Keratinocyte (primary cell): ENCODE measurements around the gene CLPTM1L. TPM values are rescaled to one million over a fixed set of nuclear protein-coding genes. Genes with fewer than 3 reads are reported as not detected.

ENCODE experiments used
- DNase-seq: peaks from one replicate; pipeline ENCODE4 v3.0.0-alpha.2; 2011; ENCODE audit warnings: low read depth, missing footprints, low spot score
- FAIRE-seq: peaks from 2 replicates; lab custom pipeline; 2011; peaks lifted over from hg19 to GRCh38; lab: Jason Lieb, UNC
- H2AFZ ChIP-seq: 2 replicates; pipeline ENCODE4 v1.6.0; 2012; ENCODE audit warnings: low read length, control low read depth, inconsistent platforms; ENCODE audit not compliant: control insufficient read depth
- H3K27ac ChIP-seq: 2 replicates; pipeline ENCODE4 v1.5.1; 2011; ENCODE audit warnings: low read length; ENCODE audit not compliant: control insufficient read depth, insufficient read depth
- H3K27me3 ChIP-seq: 3 replicates; pipeline ENCODE4 v1.6.0; 2011; ENCODE audit warnings: low read length; ENCODE audit not compliant: control insufficient read depth, insufficient read depth; ENCODE audit errors: extremely low read depth
- H3K36me3 ChIP-seq, 2 experiments: 2 replicates in 1 of 2; 3 replicates in 1 of 2; pipeline ENCODE4 v1.5.1; 2011; ENCODE audit warnings: low read length in 2 of 2, mild to moderate bottlenecking in 1 of 2; ENCODE audit not compliant: control insufficient read depth in 2 of 2, insufficient read depth in 2 of 2; ENCODE audit errors: extremely low read depth in 1 of 2
- H3K4me1 ChIP-seq: 3 replicates; pipeline ENCODE4 v1.5.1; 2011; ENCODE audit warnings: low read length; ENCODE audit not compliant: control insufficient read depth, insufficient read depth; ENCODE audit errors: extremely low read depth
- H3K4me2 ChIP-seq: 3 replicates; pipeline ENCODE4 v1.6.0; 2011; ENCODE audit warnings: low read depth, low read length; ENCODE audit not compliant: control insufficient read depth, insufficient read depth; ENCODE audit errors: extremely low read depth
- H3K4me3 ChIP-seq, 3 experiments: fragments of 200-600 bp in 1 of 3; sonication (generic) in 1 of 3; 2 replicates in 2 of 3; 3 replicates in 1 of 3; pipeline ENCODE4 v1.5.1; 2011 to 2016; ENCODE audit warnings: low read length in 3 of 3, mild to moderate bottlenecking in 3 of 3, control low read depth in 2 of 3, inconsistent platforms in 1 of 3, low read depth in 1 of 3, mixed read lengths in 1 of 3, mixed run types in 1 of 3, moderate library complexity in 1 of 3; ENCODE audit not compliant: control insufficient read depth in 2 of 3, insufficient read depth in 2 of 3; ENCODE audit errors: extremely low read depth in 1 of 3
- H3K79me2 ChIP-seq: 2 replicates; pipeline ENCODE4 v1.6.0; 2012; ENCODE audit warnings: low read length; ENCODE audit not compliant: control insufficient read depth, insufficient read depth
- H3K9ac ChIP-seq: 3 replicates; pipeline ENCODE4 v1.6.0; 2011; ENCODE audit warnings: low read length; ENCODE audit not compliant: control insufficient read depth, insufficient read depth; ENCODE audit errors: extremely low read depth
- H3K9me1 ChIP-seq: 3 replicates; pipeline ENCODE4 v1.6.0; 2011; ENCODE audit warnings: low read length; ENCODE audit not compliant: control insufficient read depth, insufficient read depth; ENCODE audit errors: extremely low read depth
- H3K9me3 ChIP-seq: 2 replicates; pipeline ENCODE4 v1.5.1; 2012; ENCODE audit warnings: low read depth, low read length; ENCODE audit not compliant: control insufficient read depth
- H4K20me1 ChIP-seq: 3 replicates; pipeline ENCODE4 v1.6.0; 2011; ENCODE audit warnings: low read length; ENCODE audit not compliant: control insufficient read depth, insufficient read depth; ENCODE audit errors: extremely low read depth
- EZH2 ChIP-seq: IDR thresholded peaks from one replicate; pipeline ENCODE4 v1.6.1; 2012; ENCODE audit warnings: inconsistent platforms, mild to moderate bottlenecking, low read length, moderate library complexity
- dilution Hi-C: fragments of 300-500 bp; cut with MboI; formaldehyde crosslinking; loops from one replicate; pipeline ENCODE4 v1.7.0; 2020; ENCODE audit warnings: low sequenced_read_pairs; ENCODE audit not compliant: extremely low pct_ligation_motif_present
- polyA plus RNA-seq, 5 experiments: library from polyadenylated mRNA; depleted of rRNA in 3 of 5; stranded (reverse) in 3 of 5; stranded (forward) in 1 of 5; unstranded in 1 of 5; fragments of >200 nt; gene quantifications; 1 replicate in 1 of 5; 2 replicates in 3 of 5; 3 replicates in 1 of 5; pipeline versions ENCODE4 v1.2.1 to v1.2.3, GENCODE V29; 2011 to 2012; ENCODE audit warnings: missing spikeins in 2 of 5, low read depth in 1 of 5, low replicate concordance in 1 of 5
- TF ChIP-seq, protein P1 (sequence below), 3 experiments: IDR thresholded peaks in 1 of 3; conservative IDR thresholded peaks in 1 of 3; optimal IDR thresholded peaks in 1 of 3; 2 replicates in 2 of 3; 3 replicates in 1 of 3; pipeline versions ENCODE3 to v1.5.1; 2011; ENCODE audit warnings: low read length in 3 of 3, mild to moderate bottlenecking in 3 of 3, moderate library complexity in 2 of 3, control low read depth in 1 of 3, inconsistent platforms in 1 of 3; ENCODE audit not compliant: insufficient read depth in 2 of 3; ENCODE audit errors: extremely low read depth in 1 of 3

CLPTM1L gene
- polyA plus RNA-seq, 1 donor (not counting 4 experiments of a cell fraction or from before 2014, with no cell fraction given), result 142 TPM

DNA sequence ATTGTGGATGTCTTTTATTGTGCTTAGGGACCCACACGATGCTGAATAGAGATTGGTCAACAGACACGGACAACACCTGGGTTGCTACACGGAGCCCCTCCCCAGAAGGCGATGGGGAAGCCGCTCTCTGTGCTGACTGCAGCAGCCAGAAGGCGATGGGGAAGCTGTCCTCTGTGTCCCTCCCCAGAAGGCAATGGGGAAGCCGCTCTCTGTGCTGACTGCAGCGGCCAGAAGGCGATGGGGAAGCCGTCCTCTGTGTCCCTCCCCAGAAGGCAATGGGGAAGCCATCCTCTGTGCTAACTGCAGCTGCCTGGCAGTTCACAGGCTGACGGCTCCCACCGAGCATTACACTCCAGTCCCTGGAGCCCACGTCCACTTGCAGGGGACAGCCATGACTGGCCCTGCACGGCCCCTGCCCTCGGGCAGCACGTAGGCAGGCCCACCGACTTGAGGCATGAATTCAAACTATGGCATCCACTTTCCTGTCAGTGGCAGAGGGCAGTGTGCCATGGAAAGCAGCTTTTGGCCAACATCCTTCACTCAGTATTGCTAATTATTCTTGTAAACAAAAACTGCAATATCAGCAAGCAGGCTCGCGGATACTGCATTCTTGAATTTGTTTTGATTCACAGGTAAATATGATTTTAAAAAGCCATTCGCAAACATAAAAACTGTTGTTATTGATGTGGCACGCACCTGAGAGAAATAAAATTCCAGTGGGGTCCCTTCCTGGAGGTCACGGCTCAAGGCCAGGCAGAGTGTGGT is 48.1 kb upstream of the CLPTM1L start:
- DNase-seq, result no peak
- dilution Hi-C loops, result no loop called here
- no peaks in the 10 kb centered on the region for H3K9me3 ChIP-seq
- no peak overlapping the region for H3K9ac ChIP-seq
- H2AFZ ChIP-seq, result no peak overlapping the region
- no peak overlapping the region for H3K27ac ChIP-seq
- H3K4me2 ChIP-seq, result no peak overlapping the region
- FAIRE-seq, result no peak
- no peaks in the 10 kb centered on the region for H4K20me1 ChIP-seq
- H3K79me2 ChIP-seq, result no peaks in the 10 kb centered on the region
- TF ChIP-seq, protein P1, sequence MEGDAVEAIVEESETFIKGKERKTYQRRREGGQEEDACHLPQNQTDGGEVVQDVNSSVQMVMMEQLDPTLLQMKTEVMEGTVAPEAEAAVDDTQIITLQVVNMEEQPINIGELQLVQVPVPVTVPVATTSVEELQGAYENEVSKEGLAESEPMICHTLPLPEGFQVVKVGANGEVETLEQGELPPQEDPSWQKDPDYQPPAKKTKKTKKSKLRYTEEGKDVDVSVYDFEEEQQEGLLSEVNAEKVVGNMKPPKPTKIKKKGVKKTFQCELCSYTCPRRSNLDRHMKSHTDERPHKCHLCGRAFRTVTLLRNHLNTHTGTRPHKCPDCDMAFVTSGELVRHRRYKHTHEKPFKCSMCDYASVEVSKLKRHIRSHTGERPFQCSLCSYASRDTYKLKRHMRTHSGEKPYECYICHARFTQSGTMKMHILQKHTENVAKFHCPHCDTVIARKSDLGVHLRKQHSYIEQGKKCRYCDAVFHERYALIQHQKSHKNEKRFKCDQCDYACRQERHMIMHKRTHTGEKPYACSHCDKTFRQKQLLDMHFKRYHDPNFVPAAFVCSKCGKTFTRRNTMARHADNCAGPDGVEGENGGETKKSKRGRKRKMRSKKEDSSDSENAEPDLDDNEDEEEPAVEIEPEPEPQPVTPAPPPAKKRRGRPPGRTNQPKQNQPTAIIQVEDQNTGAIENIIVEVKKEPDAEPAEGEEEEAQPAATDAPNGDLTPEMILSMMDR (optimal IDR thresholded peaks at IDR 0.05 in 1 of 3, IDR thresholded peaks at IDR 0.05 in 1 of 3, conservative IDR thresholded peaks at IDR 0.05 in 1 of 3; ENCODE audit: extremely low read depth in 1 of 3, insufficient read depth in 2 of 3, low read length in 3 of 3), result no peak
- no peak for TF ChIP-seq EZH2
- H3K27me3 ChIP-seq, result peaks cover 19% of the 10 kb centered on the region
- H3K4me1 ChIP-seq, result no peaks in the 10 kb centered on the region
- H3K4me3 ChIP-seq, result no peak overlapping the region
- no peaks in the 10 kb centered on the region for H3K9me1 ChIP-seq
- H3K36me3 ChIP-seq, result no peaks in the 10 kb centered on the region

DNA sequence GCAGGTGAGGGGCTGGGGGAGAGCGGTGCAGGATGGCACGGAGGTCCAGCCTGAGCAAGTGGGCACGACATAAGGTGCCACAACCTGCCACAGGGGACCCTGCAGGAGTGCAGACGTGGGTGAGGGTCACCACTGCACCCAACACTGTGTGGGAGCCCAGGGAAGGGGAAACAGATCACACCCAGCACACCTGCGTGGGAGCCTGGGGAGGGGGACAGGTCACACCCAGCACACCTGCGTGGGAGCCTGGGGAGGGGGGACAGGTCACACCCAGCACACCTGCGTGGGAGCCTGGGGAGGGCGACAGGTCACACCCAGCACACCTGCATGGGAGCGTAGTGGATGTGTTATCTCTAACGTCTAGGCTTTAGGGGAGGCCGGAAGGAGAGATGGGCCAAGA is 47.4 kb upstream of the CLPTM1L start:
- no peak for FAIRE-seq
- Histone ChIP-seq H2AFZ (no peak overlapping the region), H4K20me1 (no peaks in the 10 kb centered on the region), H3K9me3 (no peaks in the 10 kb centered on the region), H3K4me1 (no peaks in the 10 kb centered on the region), H3K4me2 (no peak overlapping the region), H3K79me2 (no peaks in the 10 kb centered on the region), H3K9me1 (no peaks in the 10 kb centered on the region), H3K36me3 (no peaks in the 10 kb centered on the region), H3K4me3 (no peak overlapping the region), H3K27me3 (peaks cover 26% of the 10 kb centered on the region), H3K27ac (no peak overlapping the region), H3K9ac (no peak overlapping the region)
- no peak for DNase-seq
- no peak for TF ChIP-seq EZH2
- TF ChIP-seq, protein P1 (optimal IDR thresholded peaks at IDR 0.05 in 1 of 3, IDR thresholded peaks at IDR 0.05 in 1 of 3, conservative IDR thresholded peaks at IDR 0.05 in 1 of 3; ENCODE audit: extremely low read depth in 1 of 3, insufficient read depth in 2 of 3, low read length in 3 of 3), result no peak
- dilution Hi-C loops, result no loop called here
